Activated naive CD4-positive, alpha-beta T cell treated with Interleukin-2 at 50 U/mL for 16 hours (primary cell): ENCODE measurements around the gene SORBS1.

ENCODE experiments used
- DNase-seq: peaks from one replicate; pipeline ENCODE4 v3.0.0-alpha.2; 2020

Gene SORBS1

GRCh38 chr10:95305606-95306317 lies 255.4 kb downstream of the SORBS1 start:
- DNase-seq = no peak

GRCh38 chr10:95304976-95305375 lies 256.2 kb downstream of the SORBS1 start:
- no peak for DNase-seq

GRCh38 chr10:95304463-95304862 lies 256.7 kb downstream of the SORBS1 start:
- DNase-seq = no peak

- no peak for DNase-seq
Measured at GRCh38 chr10:95303950-95304349, 257.2 kb downstream of the SORBS1 start.

GRCh38 chr10:95303535-95303934 lies 257.6 kb downstream of the SORBS1 start:
- no peak for DNase-seq

GRCh38 chr10:95300022-95300539 lies 261.1 kb downstream of the SORBS1 start:
- no peak for DNase-seq

GRCh38 chr10:95297402-95297801 lies 263.8 kb downstream of the SORBS1 start:
- DNase-seq = no peak

- DNase-seq = no peak
Measured at GRCh38 chr10:95296764-95297163, 264.4 kb downstream of the SORBS1 start.

GRCh38 chr10:95295031-95295755 lies 266.0 kb downstream of the SORBS1 start:
- DNase-seq = peak; percentile 12

- DNase-seq = no peak
Measured at GRCh38 chr10:95293631-95294030, 267.5 kb downstream of the SORBS1 start.

- no peak for DNase-seq
Measured at GRCh38 chr10:95291365-95292039, 269.7 kb downstream of the SORBS1 start.

GRCh38 chr10:95290461-95291364 lies 270.5 kb downstream of the SORBS1 start, which contains the start of gene PDLIM1:
PDLIM1 (minus strand) TSS chr10:95291003; CDS start chr10:95290915, 88 bp downstream.
- DNase-seq = peak; percentile 6

GRCh38 chr10:95289921-95290421 lies 271.2 kb downstream of the SORBS1 start:
- DNase-seq = no peak

- no peak for DNase-seq
Measured at GRCh38 chr10:95289003-95289920, 271.9 kb downstream of the SORBS1 start.

- no peak for DNase-seq
Measured at GRCh38 chr10:95288303-95288702, 272.9 kb downstream of the SORBS1 start.

GRCh38 chr10:95287281-95287680 lies 273.9 kb downstream of the SORBS1 start:
- DNase-seq = no peak

GRCh38 chr10:95286707-95287106 lies 274.5 kb downstream of the SORBS1 start:
- DNase-seq = no peak

GRCh38 chr10:95285556-95285955 lies 275.6 kb downstream of the SORBS1 start:
- no peak for DNase-seq

GRCh38 chr10:95284807-95285206 lies 276.4 kb downstream of the SORBS1 start:
- DNase-seq = no peak

- no peak for DNase-seq
Measured at GRCh38 chr10:95282107-95282506, 279.1 kb downstream of the SORBS1 start.

GRCh38 chr10:95281206-95281605 lies 280.0 kb downstream of the SORBS1 start:
- no peak for DNase-seq
